Endothelial cell of umbilical vein (primary cell): ENCODE measurements around the gene MT1E.
A peak's percentile ranks its signal among the peaks of the same experiment; 100 is the strongest.

Experiments used
- EZH2 ChIP-seq: IDR thresholded peaks from 2 replicates; pipeline ENCODE4 v1.6.1; 2012; ENCODE audit warnings: borderline replicate concordance, low read depth, mild to moderate bottlenecking, moderate library complexity, low read length, inconsistent platforms; ENCODE audit not compliant: severe bottlenecking
- FOS ChIP-seq: IDR thresholded peaks from 2 replicates; pipeline ENCODE4 v1.6.1; 2011; ENCODE audit warnings: mild to moderate bottlenecking, low read length, moderate library complexity, borderline replicate concordance; ENCODE audit not compliant: insufficient read depth
- GATA2 ChIP-seq: IDR thresholded peaks from 2 replicates; pipeline ENCODE4 v1.7.0; 2011; ENCODE audit warnings: low read depth, mild to moderate bottlenecking, moderate library complexity, mixed read lengths, low read length; ENCODE audit not compliant: insufficient read length, insufficient read depth
- JUN ChIP-seq: IDR thresholded peaks from 2 replicates; pipeline ENCODE4 v1.6.1; 2011; ENCODE audit warnings: borderline replicate concordance, low read depth; ENCODE audit not compliant: insufficient read length, insufficient read depth
- POLR2A ChIP-seq: IDR thresholded peaks from 2 replicates; pipeline ENCODE4 v1.6.1; 2012; ENCODE audit warnings: low read depth, mild to moderate bottlenecking, control low read depth, low read length
- POLR2AphosphoS5 ChIP-seq: IDR thresholded peaks from 2 replicates; pipeline ENCODE4 v1.6.1; 2012; ENCODE audit warnings: low read depth, mild to moderate bottlenecking, control low read depth, low read length, moderate library complexity; ENCODE audit not compliant: insufficient read depth
- TF ChIP-seq, protein P1 (sequence below), 2 donors: IDR thresholded peaks; 1 replicate in 1 of 2; 2 replicates in 1 of 2; pipeline ENCODE4 v1.5.1; 2011; ENCODE audit warnings: low read length in 2 of 2, mild to moderate bottlenecking in 2 of 2, moderate library complexity in 2 of 2, control low read depth in 1 of 2, inconsistent platforms in 1 of 2, low read depth in 1 of 2; ENCODE audit not compliant: insufficient read depth in 1 of 2; ENCODE audit errors: extremely low read depth in 1 of 2
- TF ChIP-seq, protein P2 (sequence below): IDR thresholded peaks from 2 replicates; pipeline ENCODE4 v1.6.1; 2011; ENCODE audit not compliant: insufficient read depth, insufficient read length

- TF ChIP-seq EZH2, result peak; percentile 26
- no peak for TF ChIP-seq POLR2AphosphoS5
- TF ChIP-seq FOS, result no peak
- TF ChIP-seq, protein P1, sequence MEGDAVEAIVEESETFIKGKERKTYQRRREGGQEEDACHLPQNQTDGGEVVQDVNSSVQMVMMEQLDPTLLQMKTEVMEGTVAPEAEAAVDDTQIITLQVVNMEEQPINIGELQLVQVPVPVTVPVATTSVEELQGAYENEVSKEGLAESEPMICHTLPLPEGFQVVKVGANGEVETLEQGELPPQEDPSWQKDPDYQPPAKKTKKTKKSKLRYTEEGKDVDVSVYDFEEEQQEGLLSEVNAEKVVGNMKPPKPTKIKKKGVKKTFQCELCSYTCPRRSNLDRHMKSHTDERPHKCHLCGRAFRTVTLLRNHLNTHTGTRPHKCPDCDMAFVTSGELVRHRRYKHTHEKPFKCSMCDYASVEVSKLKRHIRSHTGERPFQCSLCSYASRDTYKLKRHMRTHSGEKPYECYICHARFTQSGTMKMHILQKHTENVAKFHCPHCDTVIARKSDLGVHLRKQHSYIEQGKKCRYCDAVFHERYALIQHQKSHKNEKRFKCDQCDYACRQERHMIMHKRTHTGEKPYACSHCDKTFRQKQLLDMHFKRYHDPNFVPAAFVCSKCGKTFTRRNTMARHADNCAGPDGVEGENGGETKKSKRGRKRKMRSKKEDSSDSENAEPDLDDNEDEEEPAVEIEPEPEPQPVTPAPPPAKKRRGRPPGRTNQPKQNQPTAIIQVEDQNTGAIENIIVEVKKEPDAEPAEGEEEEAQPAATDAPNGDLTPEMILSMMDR (IDR thresholded peaks at IDR 0.05; ENCODE audit: extremely low read depth in 1 of 2, insufficient read depth in 1 of 2, low read depth in 1 of 2, low read length in 2 of 2), result no peak
- TF ChIP-seq JUN, result no peak
- TF ChIP-seq, protein P2, sequence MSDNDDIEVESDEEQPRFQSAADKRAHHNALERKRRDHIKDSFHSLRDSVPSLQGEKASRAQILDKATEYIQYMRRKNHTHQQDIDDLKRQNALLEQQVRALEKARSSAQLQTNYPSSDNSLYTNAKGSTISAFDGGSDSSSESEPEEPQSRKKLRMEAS, result no peak
- TF ChIP-seq POLR2A, result no peak
- no peak for TF ChIP-seq GATA2
These were observed 17.6 kb downstream of the MT1E start for GRCh38 chr16:56643080-56643778.
